Mucosa of rectum (tissue), 2 donors: ENCODE data around the gene DCX.

Experiments
- H3K27ac ChIP-seq, 2 donors: one replicate each; pipeline ENCODE4 v1.7.0; 2013; ENCODE audit warnings: inconsistent platforms in 2 of 2, low read depth in 2 of 2, low read length in 2 of 2
- H3K27me3 ChIP-seq, 2 donors: one replicate each; pipeline ENCODE4 v1.7.0; 2013; ENCODE audit warnings: low read length in 2 of 2; ENCODE audit not compliant: control insufficient read depth in 2 of 2, insufficient read depth in 2 of 2
- H3K36me3 ChIP-seq, 2 donors: one replicate each; pipeline ENCODE4 v1.7.0; 2013; ENCODE audit warnings: low read length in 2 of 2; ENCODE audit not compliant: control insufficient read depth in 2 of 2, insufficient read depth in 2 of 2
- H3K4me1 ChIP-seq, 2 donors: one replicate each; pipeline ENCODE4 v1.7.0; 2013; ENCODE audit warnings: low read length in 2 of 2, mild to moderate bottlenecking in 1 of 2; ENCODE audit not compliant: control insufficient read depth in 2 of 2, insufficient read depth in 2 of 2
- H3K4me3 ChIP-seq, 2 donors: one replicate each; pipeline ENCODE4 v1.7.0; 2013; ENCODE audit warnings: low read length in 2 of 2
- H3K9ac ChIP-seq, 2 donors: one replicate each; pipeline ENCODE4 v1.7.0; 2013; ENCODE audit warnings: low read length in 2 of 2, low read depth in 1 of 2, mild to moderate bottlenecking in 1 of 2
- H3K9me3 ChIP-seq, 2 donors: one replicate each; pipeline ENCODE4 v1.7.0; 2013; ENCODE audit warnings: low read length in 2 of 2; ENCODE audit not compliant: control insufficient read depth in 2 of 2
- donor health status: healthy.
- donor health status: Normal muscosa, but diverticular disease.

DCX gene

GRCh38 chrX:111411983-111412382, at the start of gene DCX:
Gene DCX (minus strand): TSS chrX:111412192. CDS start chrX:111410398, 1,794 bp downstream.
- H3K27ac ChIP-seq: no peak within 1 kb of the TSS
- no peak within 1 kb of the TSS for H3K9ac ChIP-seq
- H3K4me1 ChIP-seq: no peaks in the 10 kb centered on the region
- peaks cover 3 to 8% of the 10 kb centered on the region in 2 donors for H3K27me3 ChIP-seq
- H3K4me3 ChIP-seq: no peak within 1 kb of the TSS
- H3K9me3 ChIP-seq: no peaks in the 10 kb centered on the region
- H3K36me3 ChIP-seq: no peaks in the 10 kb centered on the region

- no peaks in the 10 kb centered on the region for H3K36me3 ChIP-seq
- no peak overlapping the region for H3K4me3 ChIP-seq
- H3K9ac ChIP-seq: no peak overlapping the region
- no peaks in the 10 kb centered on the region for H3K27me3 ChIP-seq
- H3K4me1 ChIP-seq: no peaks in the 10 kb centered on the region
- H3K9me3 ChIP-seq: no peaks in the 10 kb centered on the region
- no peak overlapping the region for H3K27ac ChIP-seq
Observed at GRCh38 chrX:111460607-111461006, 48.6 kb upstream of the DCX start.

GRCh38 chrX:111447298-111447697, 35.3 kb upstream of the DCX start:
- Histone ChIP-seq H3K27ac (no peak overlapping the region), H3K4me1 (no peaks in the 10 kb centered on the region), H3K9me3 (no peaks in the 10 kb centered on the region), H3K27me3 (peaks cover 0 to 4% of the 10 kb centered on the region in 2 donors), H3K9ac (no peak overlapping the region), H3K36me3 (no peaks in the 10 kb centered on the region), H3K4me3 (no peak overlapping the region)

DNA sequence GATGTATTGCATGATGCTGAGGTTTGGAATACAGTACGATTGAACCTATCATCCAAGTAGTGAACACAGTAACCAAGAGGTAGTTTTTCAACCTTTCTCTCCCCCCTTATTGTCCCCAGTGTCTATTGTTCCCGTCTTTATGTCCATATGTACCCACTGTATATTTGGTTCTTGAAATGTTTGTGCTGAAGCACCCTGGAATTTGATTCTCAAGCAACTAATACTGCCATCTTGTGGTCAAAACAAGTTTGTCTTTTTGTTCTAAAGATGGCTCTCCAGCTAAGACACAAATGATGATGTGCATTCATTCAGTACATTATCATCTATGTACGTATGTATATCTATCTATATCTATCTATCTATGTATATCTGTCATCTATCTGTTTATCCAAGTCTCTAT, 33.5 kb upstream of the DCX start:
- H3K9ac ChIP-seq: no peak overlapping the region

GRCh38 chrX:111444881-111445280, 32.9 kb upstream of the DCX start:
- H3K27me3 ChIP-seq: peaks cover 0 to 4% of the 10 kb centered on the region in 2 donors

More for the DNA sequence above, 33.5 kb upstream of the DCX start:
- Histone ChIP-seq H3K36me3 (no peaks in the 10 kb centered on the region), H3K27ac (no peak overlapping the region), H3K27me3 (peaks cover 0 to 4% of the 10 kb centered on the region in 2 donors), H3K4me3 (no peak overlapping the region), H3K4me1 (no peaks in the 10 kb centered on the region), H3K9me3 (no peaks in the 10 kb centered on the region)

DNA sequence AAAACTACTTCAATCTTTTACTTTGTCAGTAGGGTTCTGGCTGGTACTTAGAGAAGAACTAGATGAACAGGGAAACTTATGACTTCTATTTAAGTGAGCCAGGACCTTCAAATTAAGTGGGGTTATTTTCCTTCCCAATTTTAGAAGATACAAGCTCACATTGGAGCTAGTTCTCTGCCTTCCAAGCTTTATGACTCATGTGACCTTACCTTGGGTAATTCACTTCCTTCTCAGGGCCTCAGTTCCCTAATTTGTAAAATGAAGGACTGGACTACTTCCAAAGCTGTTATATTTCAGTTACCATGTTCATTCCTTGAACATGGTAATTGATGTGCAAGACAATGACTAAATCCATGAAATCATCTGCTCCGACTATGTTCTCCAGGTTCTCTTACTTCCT, 32.0 kb upstream of the DCX start:
- Histone ChIP-seq H3K27me3 (peaks cover 0 to 4% of the 10 kb centered on the region in 2 donors), H3K27ac (no peak overlapping the region), H3K9ac (no peak overlapping the region), H3K4me3 (no peak overlapping the region), H3K9me3 (no peaks in the 10 kb centered on the region), H3K4me1 (no peaks in the 10 kb centered on the region), H3K36me3 (no peaks in the 10 kb centered on the region)

More at GRCh38 chrX:111444881-111445280, 32.9 kb upstream of the DCX start:
- H3K36me3 ChIP-seq: no peaks in the 10 kb centered on the region
- no peaks in the 10 kb centered on the region for H3K9me3 ChIP-seq
- H3K4me3 ChIP-seq: no peak overlapping the region
- no peak overlapping the region for H3K9ac ChIP-seq
- H3K27ac ChIP-seq: no peak overlapping the region
- no peaks in the 10 kb centered on the region for H3K4me1 ChIP-seq

- Histone ChIP-seq H3K4me3 (no peak overlapping the region), H3K27ac (no peak overlapping the region), H3K36me3 (no peaks in the 10 kb centered on the region), H3K4me1 (no peaks in the 10 kb centered on the region), H3K27me3 (peaks cover 0 to 4% of the 10 kb centered on the region in 2 donors), H3K9ac (no peak overlapping the region), H3K9me3 (no peaks in the 10 kb centered on the region)
Observed at GRCh38 chrX:111442791-111443190, 30.8 kb upstream of the DCX start.

- Histone ChIP-seq H3K4me3 (no peak overlapping the region), H3K9me3 (peaks cover 0 to 2% of the 10 kb centered on the region in 2 donors), H3K4me1 (no peaks in the 10 kb centered on the region), H3K9ac (no peak overlapping the region), H3K27me3 (peaks cover 0 to 2% of the 10 kb centered on the region in 2 donors), H3K27ac (no peak overlapping the region), H3K36me3 (no peaks in the 10 kb centered on the region)
Observed at GRCh38 chrX:111435469-111435868, 23.5 kb upstream of the DCX start.

GRCh38 chrX:111431001-111431400, 19.0 kb upstream of the DCX start:
- Histone ChIP-seq H3K9me3 (peaks cover 0 to 2% of the 10 kb centered on the region in 2 donors), H3K4me3 (no peak overlapping the region), H3K27me3 (peaks cover 0 to 2% of the 10 kb centered on the region in 2 donors), H3K9ac (no peak overlapping the region), H3K4me1 (no peaks in the 10 kb centered on the region), H3K27ac (no peak overlapping the region), H3K36me3 (no peaks in the 10 kb centered on the region)

DNA sequence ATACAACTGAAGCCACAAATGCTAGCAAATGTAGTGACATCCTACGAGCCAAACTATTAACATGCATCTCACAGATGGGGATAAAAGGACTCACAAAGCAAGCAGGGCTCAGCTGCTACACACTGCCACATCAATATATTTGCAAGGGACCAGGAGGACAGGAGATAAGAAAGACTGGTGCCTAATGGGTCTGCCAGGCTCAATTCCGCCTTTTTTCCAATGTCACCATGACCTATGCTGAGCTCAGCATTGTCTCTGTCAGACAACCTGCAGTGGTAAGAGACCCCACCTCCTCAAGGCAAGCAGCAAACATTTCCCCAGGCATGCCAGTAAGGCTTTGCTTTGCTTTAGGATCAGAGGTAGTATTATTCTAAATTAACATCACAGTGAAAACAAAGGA, 435 bp downstream of the DCX start:
- Histone ChIP-seq H3K36me3 (no peaks in the 10 kb centered on the region), H3K9me3 (no peaks in the 10 kb centered on the region), H3K27ac (no peak overlapping the region), H3K27me3 (peaks cover 3 to 8% of the 10 kb centered on the region in 2 donors), H3K9ac (no peak overlapping the region), H3K4me3 (no peak overlapping the region), H3K4me1 (no peaks in the 10 kb centered on the region)

DNA sequence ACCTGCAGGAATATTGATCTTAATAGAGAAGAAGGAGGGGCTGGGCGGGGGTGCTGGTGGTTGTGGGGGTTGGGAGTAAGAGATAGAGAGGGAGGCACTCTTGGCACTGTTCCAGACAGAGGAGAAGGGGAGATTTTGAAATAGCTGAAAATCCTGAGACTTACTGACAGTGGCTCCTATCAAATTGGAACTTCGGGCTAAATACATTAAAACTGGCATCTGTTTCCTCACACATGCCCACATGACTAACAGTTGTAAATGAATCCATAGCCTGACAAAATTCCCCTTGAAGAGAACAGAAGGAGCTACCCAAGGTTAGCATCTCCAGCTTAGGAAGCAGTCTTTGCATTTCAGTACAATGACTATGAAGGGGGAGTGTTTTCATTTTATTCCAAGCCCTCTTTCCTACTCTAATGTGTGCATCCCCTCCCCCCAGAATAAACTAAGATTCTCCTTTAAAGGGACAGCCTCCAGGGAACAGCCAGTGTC, 1.4 kb downstream of the DCX start:
- H3K4me1 ChIP-seq: no peaks in the 10 kb centered on the region
- H3K9ac ChIP-seq: no peak overlapping the region
- H3K36me3 ChIP-seq: no peaks in the 10 kb centered on the region
- peaks cover 3 to 8% of the 10 kb centered on the region in 2 donors for H3K27me3 ChIP-seq
- H3K27ac ChIP-seq: no peak overlapping the region
- H3K9me3 ChIP-seq: no peaks in the 10 kb centered on the region
- no peak overlapping the region for H3K4me3 ChIP-seq
